ENCODE results near the gene FOXJ3.

Gene FOXJ3

DNA sequence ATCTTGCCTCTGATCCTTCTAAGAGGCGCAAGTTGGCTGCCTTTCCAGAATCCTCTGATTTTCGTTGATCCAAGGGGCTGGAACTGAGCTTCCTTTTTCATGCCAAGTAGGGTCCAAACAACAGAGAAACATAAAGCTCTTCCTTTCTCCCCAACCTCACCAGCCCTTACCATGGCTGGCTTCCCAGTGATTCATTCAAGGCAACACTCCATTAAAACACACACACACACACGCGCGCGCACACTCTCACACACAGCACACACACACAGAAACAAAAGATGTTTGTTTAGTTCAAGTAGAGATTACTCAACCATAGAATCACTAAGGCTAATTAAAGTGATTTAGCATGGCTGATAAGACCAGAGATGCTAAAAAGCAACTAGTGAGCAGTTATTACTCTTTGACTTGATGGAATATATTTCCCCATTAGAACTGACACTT lies 157.5 kb downstream of the FOXJ3 start:
- Histone ChIP-seq H3K27me3 (ENCODE audit: control insufficient read depth, low read length) (no peaks in the 10 kb centered on the region), H3K36me3 (ENCODE audit: control insufficient read depth, low read length) (peaks cover 27% of the 10 kb centered on the region), H3K9me2 (replicated peaks; ENCODE audit: control insufficient read depth, low read length) (no peaks in the 10 kb centered on the region), H3F3A (ENCODE audit: control insufficient read depth, insufficient read depth) (no peaks in the 10 kb centered on the region), H3K79me2 (ENCODE audit: control insufficient read depth, low read length) (no peaks in the 10 kb centered on the region), H3K27ac (ENCODE audit: low read depth, low read length) (no peak overlapping the region), H3K4me1 (ENCODE audit: control insufficient read depth, low read length) (peaks cover 3% of the 10 kb centered on the region; the same call in 1 of the 2 replicates), H4K20me1 (ENCODE audit: control insufficient read depth, insufficient read depth, low read depth, low read length) (no peaks in the 10 kb centered on the region), H3K4me3 (ENCODE audit: low read length) (no peak overlapping the region), H3K4me2 (ENCODE audit: low read length) (no peak overlapping the region), H3K9me3 (ENCODE audit: control insufficient read depth, insufficient read depth, low read length) (no peaks in the 10 kb centered on the region)
- TF ChIP-seq CTCF (IDR thresholded peaks at IDR 0.05; ENCODE audit: low read depth, low read length, poor library complexity, severe bottlenecking) (no peak), EZH2phosphoT487 (IDR thresholded peaks at IDR 0.05; ENCODE audit: borderline replicate concordance, low read length) (no peak)

GRCh38 chr1:42176902-42177519 lies 158.0 kb downstream of the FOXJ3 start:
- H3K4me2 ChIP-seq (ENCODE audit: low read length) = no peak overlapping the region
- H3K27me3 ChIP-seq (ENCODE audit: control insufficient read depth, low read length) = no peaks in the 10 kb centered on the region
- no peaks in the 10 kb centered on the region for H3K9me2 ChIP-seq (replicated peaks; ENCODE audit: control insufficient read depth, low read length)
- TF ChIP-seq EZH2phosphoT487 (IDR thresholded peaks at IDR 0.05; ENCODE audit: borderline replicate concordance, low read length) = no peak
- TF ChIP-seq CTCF (IDR thresholded peaks at IDR 0.05; ENCODE audit: low read depth, low read length, poor library complexity, severe bottlenecking) = peak; percentile 93
- H3F3A ChIP-seq (ENCODE audit: control insufficient read depth, insufficient read depth) = no peaks in the 10 kb centered on the region
- no peaks in the 10 kb centered on the region for H3K9me3 ChIP-seq (ENCODE audit: control insufficient read depth, insufficient read depth, low read length)
- H3K4me3 ChIP-seq (ENCODE audit: low read length) = no peak overlapping the region
- no peaks in the 10 kb centered on the region for H3K79me2 ChIP-seq (ENCODE audit: control insufficient read depth, low read length)
- peaks cover 27% of the 10 kb centered on the region for H3K36me3 ChIP-seq (ENCODE audit: control insufficient read depth, low read length)
- H3K4me1 ChIP-seq (ENCODE audit: control insufficient read depth, low read length) = peaks cover 3% of the 10 kb centered on the region; the same call in 1 of the 2 replicates
- H4K20me1 ChIP-seq (ENCODE audit: control insufficient read depth, insufficient read depth, low read depth, low read length) = no peaks in the 10 kb centered on the region
- no peak overlapping the region for H3K27ac ChIP-seq (ENCODE audit: low read depth, low read length)

DNA sequence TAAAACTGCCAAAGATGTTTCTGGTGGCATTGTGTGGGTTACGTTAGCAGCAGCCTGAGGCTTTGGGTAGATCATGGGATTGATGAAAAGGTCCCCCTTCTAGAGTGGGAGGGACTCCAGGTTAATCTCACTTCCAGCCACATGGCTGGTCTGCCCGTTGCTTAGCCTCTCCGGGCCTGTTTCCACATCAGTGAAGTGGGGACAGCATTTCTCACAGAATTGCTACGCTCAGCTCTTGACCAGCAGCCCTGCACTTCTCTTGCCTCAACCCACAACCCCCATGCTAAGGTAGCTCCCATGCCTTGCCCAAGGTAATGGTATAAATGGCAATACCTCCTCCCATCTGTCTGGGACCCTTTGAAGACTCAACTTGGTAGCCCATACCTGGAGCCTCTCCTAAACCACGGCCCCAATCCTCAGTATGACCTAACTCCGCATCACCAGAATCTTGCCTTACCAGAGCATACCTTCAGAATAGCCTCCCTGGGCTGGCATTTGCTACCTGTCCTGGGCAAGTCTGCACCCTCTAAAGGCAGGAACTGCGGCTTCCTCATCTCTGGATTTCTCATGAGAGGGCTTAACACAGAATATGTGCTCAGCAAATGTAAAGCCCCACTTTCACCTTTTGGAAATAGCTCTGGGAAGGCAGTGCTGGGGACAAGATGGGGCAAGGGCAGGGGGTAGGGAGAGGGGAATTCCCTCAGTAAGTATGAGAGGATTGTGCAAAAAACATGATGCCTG lies 159.6 kb downstream of the FOXJ3 start:
- TF ChIP-seq EZH2phosphoT487 (IDR thresholded peaks at IDR 0.05; ENCODE audit: borderline replicate concordance, low read length) (no peak), CTCF (IDR thresholded peaks at IDR 0.05; ENCODE audit: low read depth, low read length, poor library complexity, severe bottlenecking) (no peak)
- Histone ChIP-seq H3K27ac (ENCODE audit: low read depth, low read length) (no peak overlapping the region), H3K9me2 (replicated peaks; ENCODE audit: control insufficient read depth, low read length) (no peaks in the 10 kb centered on the region), H3K27me3 (ENCODE audit: control insufficient read depth, low read length) (no peaks in the 10 kb centered on the region), H3K4me3 (ENCODE audit: low read length) (no peak overlapping the region), H3F3A (ENCODE audit: control insufficient read depth, insufficient read depth) (no peaks in the 10 kb centered on the region), H4K20me1 (ENCODE audit: control insufficient read depth, insufficient read depth, low read depth, low read length) (no peaks in the 10 kb centered on the region), H3K4me2 (ENCODE audit: low read length) (no peak overlapping the region), H3K36me3 (ENCODE audit: control insufficient read depth, low read length) (peaks cover 16% of the 10 kb centered on the region), H3K4me1 (ENCODE audit: control insufficient read depth, low read length) (peaks cover 3% of the 10 kb centered on the region; the same call in 1 of the 2 replicates), H3K9me3 (ENCODE audit: control insufficient read depth, insufficient read depth, low read length) (no peaks in the 10 kb centered on the region), H3K79me2 (ENCODE audit: control insufficient read depth, low read length) (no peaks in the 10 kb centered on the region)

Data from DOHH2 (cell line).